IMR-90 (cell line): ENCODE measurements around the gene ZBTB7B. TPM values are rescaled to one million over a fixed set of nuclear protein-coding genes. Genes with fewer than 3 reads are reported as not detected.

Experiments
- ATAC-seq: fragments of 200-7000 bp; cut with Tn5 transposase; 2 replicates; pipeline ENCODE4 v1.9.1; 2020; ENCODE audit warnings: low read depth, mild to moderate bottlenecking, moderate library complexity
- BruUV-seq: library from RNA; stranded (reverse); fragments of 400-500 nt; replicated peaks from 2 replicates; lab custom pipeline; 2021; lab: Mats Ljungman, UMichigan
- CTCF ChIA-PET: fragments of 300-600 bp; formaldehyde crosslinking; extraction: SDS; loops from one replicate; lab custom pipeline; 2021; ENCODE audit warnings: antibody characterized with exemption; lab: Yijun Ruan, JAX
- POLR2A ChIA-PET: fragments of 300-600 bp; sonication (Branson Sonifier 250); formaldehyde crosslinking; loops from one replicate; lab custom pipeline; 2022; ENCODE audit warnings: antibody characterized with exemption; ENCODE audit not compliant: unreplicated experiment; lab: Charles Lee
- DNase-seq: peaks from one replicate; pipeline ENCODE4 v3.0.0; 2013
- H2AFZ ChIP-seq: replicated peaks from 2 replicates; pipeline ENCODE3; 2013; ENCODE audit warnings: low read length, mild to moderate bottlenecking; ENCODE audit not compliant: poor library complexity
- H2AK5ac ChIP-seq: 2 replicates; pipeline ENCODE4 v1.6.1; 2013; ENCODE audit warnings: low read depth, low read length, inconsistent platforms
- H2AK9ac ChIP-seq: replicated peaks from 2 replicates; pipeline ENCODE3; 2013; ENCODE audit warnings: mild to moderate bottlenecking, low read depth, low read length, moderate library complexity; ENCODE audit not compliant: poor library complexity
- H2BK120ac ChIP-seq: 2 replicates; pipeline ENCODE4 v1.6.1; 2013; ENCODE audit warnings: low read depth, low read length, inconsistent platforms
- H2BK15ac ChIP-seq: 3 replicates; pipeline ENCODE4 v1.6.1; 2013; ENCODE audit warnings: low read depth, low read length, inconsistent platforms
- H2BK20ac ChIP-seq: 2 replicates; pipeline ENCODE4 v1.6.1; 2013; ENCODE audit warnings: low read depth, mild to moderate bottlenecking, inconsistent platforms, low read length, moderate library complexity
- H2BK5ac ChIP-seq: 2 replicates; pipeline ENCODE4 v1.6.1; 2013; ENCODE audit warnings: mild to moderate bottlenecking, low read depth, low read length, inconsistent platforms; ENCODE audit not compliant: poor library complexity, severe bottlenecking
- H3K14ac ChIP-seq: replicated peaks from 2 replicates; pipeline ENCODE4 v1.6.1; 2013; ENCODE audit warnings: low read depth, low read length, inconsistent platforms
- H3K18ac ChIP-seq: 2 replicates; pipeline ENCODE4 v1.6.1; 2013; ENCODE audit warnings: low read depth, low read length, control low read depth
- H3K23ac ChIP-seq: 2 replicates; pipeline ENCODE4 v1.6.1; 2013; ENCODE audit warnings: low read depth, low read length, inconsistent platforms
- H3K27ac ChIP-seq: 2 replicates; pipeline ENCODE4 v1.5.1; 2013; ENCODE audit warnings: mild to moderate bottlenecking, control low read depth, low read length; ENCODE audit not compliant: insufficient read depth
- H3K27me3 ChIP-seq: 2 replicates; pipeline ENCODE4 v1.6.1; 2013; ENCODE audit warnings: low read length; ENCODE audit not compliant: control insufficient read depth, insufficient read depth
- H3K36me3 ChIP-seq: 2 replicates; pipeline ENCODE4 v1.6.1; 2013; ENCODE audit warnings: low read length, mixed read lengths; ENCODE audit not compliant: control insufficient read depth, insufficient read depth
- H3K4ac ChIP-seq: 2 replicates; pipeline ENCODE4 v1.6.1; 2013; ENCODE audit warnings: low read depth, low read length, inconsistent platforms
- H3K4me1 ChIP-seq: 2 replicates; pipeline ENCODE4 v1.6.1; 2013; ENCODE audit warnings: low read length, mixed read lengths; ENCODE audit not compliant: control insufficient read depth, insufficient read depth
- H3K4me2 ChIP-seq: 2 replicates; pipeline ENCODE4 v1.6.1; 2013; ENCODE audit warnings: low read depth, mild to moderate bottlenecking, control low read depth, low read length, moderate library complexity
- H3K4me3 ChIP-seq: 2 replicates; pipeline ENCODE4 v1.5.1; 2013; ENCODE audit warnings: low read depth, mild to moderate bottlenecking, control low read depth, low read length, moderate library complexity; ENCODE audit not compliant: insufficient read depth
- H3K56ac ChIP-seq: 2 replicates; pipeline ENCODE4 v1.6.1; 2013; ENCODE audit warnings: low read length, inconsistent platforms; ENCODE audit not compliant: insufficient read depth; ENCODE audit errors: extremely low read depth
- H3K79me1 ChIP-seq, 2 experiments: 2 replicates each; pipeline ENCODE4 v1.6.1; 2013; ENCODE audit warnings: low read length in 2 of 2, inconsistent platforms in 1 of 2, low read depth in 1 of 2
- H3K9ac ChIP-seq: 2 replicates; pipeline ENCODE4 v1.6.1; 2013; ENCODE audit warnings: low read depth, low read length, control low read depth
- H3K9me1 ChIP-seq: 2 replicates; pipeline ENCODE4 v1.6.1; 2013; ENCODE audit warnings: low read length, inconsistent platforms; ENCODE audit not compliant: insufficient read depth
- H3K9me3 ChIP-seq: 2 replicates; pipeline ENCODE4 v1.6.1; 2013; ENCODE audit warnings: low read length; ENCODE audit not compliant: control insufficient read depth, insufficient read depth
- H4K20me1 ChIP-seq: 2 replicates; pipeline ENCODE4 v1.6.1; 2013; ENCODE audit warnings: low read length, inconsistent platforms; ENCODE audit not compliant: insufficient read depth
- H4K5ac ChIP-seq: 2 replicates; pipeline ENCODE4 v1.6.1; 2013; ENCODE audit warnings: mild to moderate bottlenecking, low read depth, low read length, control low read depth
- H4K8ac ChIP-seq, 2 experiments: 2 replicates each; pipeline ENCODE4 v1.6.1; 2013; ENCODE audit warnings: low read depth in 2 of 2, low read length in 2 of 2, control low read depth in 1 of 2, inconsistent platforms in 1 of 2
- H4K91ac ChIP-seq: 2 replicates; pipeline ENCODE4 v1.6.1; 2013; ENCODE audit warnings: low read depth, low read length, inconsistent platforms; ENCODE audit not compliant: insufficient read depth
- BHLHE40 ChIP-seq: fragments of 150-350 bp; IDR thresholded peaks from 2 replicates; pipeline ENCODE4 v1.6.1; 2016; ENCODE audit warnings: mild to moderate bottlenecking, low read depth, low read length
- CEBPB ChIP-seq: IDR thresholded peaks from 2 replicates; pipeline ENCODE4 v1.6.1; 2012; ENCODE audit warnings: low read depth, low read length, improper control_type of control experiment
- CHD1 ChIP-seq: IDR thresholded peaks from 2 replicates; pipeline ENCODE4 v1.6.1; 2012; ENCODE audit warnings: low read depth, low read length, improper control_type of control experiment
- FOS ChIP-seq: fragments of 150-350 bp; IDR thresholded peaks from 2 replicates; pipeline ENCODE4 v1.6.1; 2016; ENCODE audit warnings: low read depth, low read length
- MAFK ChIP-seq: IDR thresholded peaks from 2 replicates; pipeline ENCODE4 v1.6.1; 2012; ENCODE audit warnings: low read depth, low read length, improper control_type of control experiment
- MAZ ChIP-seq: IDR thresholded peaks from 2 replicates; pipeline ENCODE4 v1.6.1; 2012; ENCODE audit warnings: low read depth, mild to moderate bottlenecking, low read length, improper control_type of control experiment, moderate library complexity, borderline replicate concordance
- MXI1 ChIP-seq: IDR thresholded peaks from 2 replicates; pipeline ENCODE4 v1.6.1; 2012; ENCODE audit warnings: low read depth, mild to moderate bottlenecking, low read length, moderate library complexity, borderline replicate concordance
- NFE2L2 ChIP-seq: fragments of 150-350 bp; IDR thresholded peaks from 2 replicates; pipeline ENCODE4 v1.6.1; 2016; ENCODE audit warnings: low read depth, mild to moderate bottlenecking, low read length
- POLR2A ChIP-seq: IDR thresholded peaks from 2 replicates; pipeline ENCODE4 v1.6.1; 2012; ENCODE audit warnings: mild to moderate bottlenecking, low read depth, low read length
- RAD21 ChIP-seq: IDR thresholded peaks from 2 replicates; pipeline ENCODE4 v1.6.1; 2012; ENCODE audit warnings: low read length, improper control_type of control experiment
- RCOR1 ChIP-seq: IDR thresholded peaks from 2 replicates; pipeline ENCODE4 v1.6.1; 2012; ENCODE audit warnings: mild to moderate bottlenecking, low read length, improper control_type of control experiment; ENCODE audit not compliant: insufficient replicate concordance
- RFX5 ChIP-seq: IDR thresholded peaks from 2 replicates; pipeline ENCODE4 v1.8.0; 2012; ENCODE audit warnings: low read depth, mild to moderate bottlenecking, low read length, moderate library complexity
- SMC3 ChIP-seq: fragments of 150-350 bp; IDR thresholded peaks from 2 replicates; pipeline ENCODE4 v1.6.1; 2016; ENCODE audit warnings: low read depth, mild to moderate bottlenecking, antibody characterized with exemption, low read length, moderate library complexity
- WGBS, 2 experiments: methylation state at CpG; one replicate each; pipeline versions ENCODE4 v1.1.5 to v1.1.7; 2013; ENCODE audit warnings: missing lambda C conversion rate in 2 of 2; ENCODE audit not compliant: insufficient read length in 1 of 2; ENCODE audit errors: extremely low coverage in 2 of 2; 5-methylcytosine and 5-hydroxymethylcytosine counted together
- dilution Hi-C: fragments of 300-500 bp; cut with HindIII; formaldehyde crosslinking; loops from one replicate; pipeline ENCODE4 v1.14.3; 2018; ENCODE audit warnings: low sequenced_read_pairs; ENCODE audit not compliant: unreplicated experiment
- in situ Hi-C: fragments of 300-500 bp; cut with MboI; formaldehyde crosslinking; loops from 3 replicates; pipeline ENCODE4 v1.14.3; 2019; ENCODE audit warnings: low sequenced_read_pairs, inconsistent platforms, mixed read lengths
- intact Hi-C: fragments of 100-400 bp; cut with micrococcal nuclease; formaldehyde crosslinking; loops from 2 replicates; pipeline ENCODE4 v1.10.0; 2022
- polyA plus RNA-seq, 3 experiments: library from polyadenylated mRNA; depleted of rRNA; stranded (reverse); fragments of >200 nt; gene quantifications; 2 replicates each; pipeline ENCODE4 v1.2.3, GENCODE V29; 2012; ENCODE audit warnings: low replicate concordance in 1 of 3
- total RNA-seq: library from RNA; depleted of rRNA; stranded (reverse); fragments of >200 nt; gene quantifications from 2 replicates; pipeline ENCODE4 v1.2.3, GENCODE V29; 2012
- TF ChIP-seq, protein P1 (sequence below): fragments of 150-350 bp; IDR thresholded peaks from 2 replicates; pipeline ENCODE4 v1.6.1; 2017; ENCODE audit warnings: mild to moderate bottlenecking, antibody characterized with exemption, low read length, low read depth
- TF ChIP-seq, protein P2 (sequence below): conservative IDR thresholded peaks from 2 replicates; pipeline ENCODE4 v1.5.1; 2012; ENCODE audit warnings: mild to moderate bottlenecking, low read depth, low read length, improper control_type of control experiment
- TF ChIP-seq, protein P3 (sequence below): fragments of 150-350 bp; IDR thresholded peaks from 2 replicates; pipeline ENCODE4 v1.6.1; 2016; ENCODE audit warnings: low read depth, mild to moderate bottlenecking, low read length, moderate library complexity, borderline replicate concordance

ZBTB7B gene
- total and polyA plus RNA-seq, 2 of the 4 experiments (the other 2 are of a cell fraction), result 7.7 to 17.4 TPM

GRCh38 chr1:155030899-155031298 is 28.3 kb downstream of the ZBTB7B start:
- Histone ChIP-seq H4K8ac (no peak overlapping the region), H3K56ac (no peak overlapping the region), H3K27ac (no peak overlapping the region), H2BK15ac (no peak overlapping the region), H2BK20ac (no peak overlapping the region), H3K23ac (no peak overlapping the region), H3K36me3 (no peaks in the 10 kb centered on the region), H3K14ac (no peak overlapping the region), H3K4me3 (no peak overlapping the region), H4K5ac (no peak overlapping the region), H2BK5ac (no peak overlapping the region), H4K20me1 (no peaks in the 10 kb centered on the region; the same call in 1 of the 2 replicates), H3K4me2 (no peak overlapping the region), H2AK9ac (no peak overlapping the region), H3K79me1 (no peaks in the 10 kb centered on the region), H2AFZ (no peak overlapping the region), H3K9me1 (peaks cover 4% of the 10 kb centered on the region), H2BK120ac (no peak overlapping the region), H3K4ac (no peak overlapping the region), H3K27me3 (peaks cover 36% of the 10 kb centered on the region), H4K91ac (no peak overlapping the region), H2AK5ac (no peak overlapping the region), H3K18ac (no peak overlapping the region), H3K4me1 (peaks cover 3% of the 10 kb centered on the region; the same call in 1 of the 2 replicates), H3K9me3 (no peaks in the 10 kb centered on the region), H3K9ac (no peak overlapping the region)
- no TSS peak for BruUV-seq
- no peak for ATAC-seq
- ChIA-PET POLR2A (no interaction called here), CTCF (no interaction called here)
- WGBS, 2 experiments, result no CpG with 5 or more reads among the region's 11 CpGs
- intact Hi-C loops, result no loop called here
- dilution Hi-C loops, result no loop called here
- no peak for DNase-seq
- TF ChIP-seq CEBPB (no peak), BHLHE40 (no peak), FOS (no peak), NFE2L2 (no peak), RAD21 (no peak), POLR2A (no peak), MXI1 (no peak), CHD1 (no peak), RCOR1 (no peak), SMC3 (no peak), MAZ (no peak), MAFK (no peak), RFX5 (no peak)
- TF ChIP-seq, protein P1, sequence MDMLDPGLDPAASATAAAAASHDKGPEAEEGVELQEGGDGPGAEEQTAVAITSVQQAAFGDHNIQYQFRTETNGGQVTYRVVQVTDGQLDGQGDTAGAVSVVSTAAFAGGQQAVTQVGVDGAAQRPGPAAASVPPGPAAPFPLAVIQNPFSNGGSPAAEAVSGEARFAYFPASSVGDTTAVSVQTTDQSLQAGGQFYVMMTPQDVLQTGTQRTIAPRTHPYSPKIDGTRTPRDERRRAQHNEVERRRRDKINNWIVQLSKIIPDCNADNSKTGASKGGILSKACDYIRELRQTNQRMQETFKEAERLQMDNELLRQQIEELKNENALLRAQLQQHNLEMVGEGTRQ, result no peak
- TF ChIP-seq, protein P2, sequence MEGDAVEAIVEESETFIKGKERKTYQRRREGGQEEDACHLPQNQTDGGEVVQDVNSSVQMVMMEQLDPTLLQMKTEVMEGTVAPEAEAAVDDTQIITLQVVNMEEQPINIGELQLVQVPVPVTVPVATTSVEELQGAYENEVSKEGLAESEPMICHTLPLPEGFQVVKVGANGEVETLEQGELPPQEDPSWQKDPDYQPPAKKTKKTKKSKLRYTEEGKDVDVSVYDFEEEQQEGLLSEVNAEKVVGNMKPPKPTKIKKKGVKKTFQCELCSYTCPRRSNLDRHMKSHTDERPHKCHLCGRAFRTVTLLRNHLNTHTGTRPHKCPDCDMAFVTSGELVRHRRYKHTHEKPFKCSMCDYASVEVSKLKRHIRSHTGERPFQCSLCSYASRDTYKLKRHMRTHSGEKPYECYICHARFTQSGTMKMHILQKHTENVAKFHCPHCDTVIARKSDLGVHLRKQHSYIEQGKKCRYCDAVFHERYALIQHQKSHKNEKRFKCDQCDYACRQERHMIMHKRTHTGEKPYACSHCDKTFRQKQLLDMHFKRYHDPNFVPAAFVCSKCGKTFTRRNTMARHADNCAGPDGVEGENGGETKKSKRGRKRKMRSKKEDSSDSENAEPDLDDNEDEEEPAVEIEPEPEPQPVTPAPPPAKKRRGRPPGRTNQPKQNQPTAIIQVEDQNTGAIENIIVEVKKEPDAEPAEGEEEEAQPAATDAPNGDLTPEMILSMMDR, result no peak
- TF ChIP-seq, protein P3, sequence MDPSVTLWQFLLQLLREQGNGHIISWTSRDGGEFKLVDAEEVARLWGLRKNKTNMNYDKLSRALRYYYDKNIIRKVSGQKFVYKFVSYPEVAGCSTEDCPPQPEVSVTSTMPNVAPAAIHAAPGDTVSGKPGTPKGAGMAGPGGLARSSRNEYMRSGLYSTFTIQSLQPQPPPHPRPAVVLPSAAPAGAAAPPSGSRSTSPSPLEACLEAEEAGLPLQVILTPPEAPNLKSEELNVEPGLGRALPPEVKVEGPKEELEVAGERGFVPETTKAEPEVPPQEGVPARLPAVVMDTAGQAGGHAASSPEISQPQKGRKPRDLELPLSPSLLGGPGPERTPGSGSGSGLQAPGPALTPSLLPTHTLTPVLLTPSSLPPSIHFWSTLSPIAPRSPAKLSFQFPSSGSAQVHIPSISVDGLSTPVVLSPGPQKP, result no peak
- in situ Hi-C loops, result no loop called here
